C4-2B (cell line): ENCODE results near the gene TLK2.
"Not testable (repeated sequence)": the region's sequence is repeated elsewhere in the genome, so short reads cannot be mapped to it uniquely, and the experiment has no call there.

Source experiments
- H3K27ac ChIP-seq: fragments of 450-650 bp; 2 replicates; pipeline ENCODE4 v1.5.1; 2017
- CTCF ChIP-seq: fragments of 450-650 bp; conservative IDR thresholded peaks from 2 replicates; pipeline ENCODE4 v1.5.1; 2017; ENCODE audit warnings: mild to moderate bottlenecking
- ZFX ChIP-seq: fragments of 450-650 bp; IDR thresholded peaks from 2 replicates; pipeline ENCODE4 v1.6.1; 2017

The TLK2 gene

DNA sequence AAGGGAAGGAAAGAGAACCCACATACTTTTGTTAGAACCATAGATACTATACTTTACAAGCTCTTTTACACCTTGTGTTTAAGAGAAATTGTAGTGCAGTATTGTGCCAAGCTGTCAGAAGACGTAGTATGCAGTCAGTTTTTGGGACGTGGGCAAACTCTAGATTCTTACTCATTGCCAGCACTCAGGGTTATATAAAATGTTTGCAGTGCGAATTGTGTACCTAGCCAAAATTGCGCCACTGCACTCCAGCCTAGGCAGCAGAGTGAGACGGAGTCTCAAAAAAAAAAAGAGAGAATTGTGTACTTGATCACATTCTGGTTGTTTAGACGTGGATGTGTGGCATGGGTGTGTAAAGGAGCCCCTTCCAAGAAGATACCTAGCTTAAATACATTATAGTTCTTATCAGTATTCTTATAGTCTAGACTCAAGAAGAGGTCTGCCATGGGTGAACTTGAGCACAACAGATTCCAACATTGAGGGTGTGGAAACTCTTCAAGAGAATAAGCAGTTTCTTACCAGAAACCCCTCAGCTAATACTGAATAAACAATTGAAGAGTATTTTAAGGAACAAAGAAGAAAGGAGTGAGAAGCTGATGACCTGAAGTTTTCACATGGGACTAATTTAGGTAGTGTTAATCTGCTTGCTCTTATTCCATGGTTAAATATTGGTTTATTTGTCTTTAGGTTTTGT, 121.5 kb downstream of the TLK2 start:
- TF ChIP-seq CTCF: no peak

DNA sequence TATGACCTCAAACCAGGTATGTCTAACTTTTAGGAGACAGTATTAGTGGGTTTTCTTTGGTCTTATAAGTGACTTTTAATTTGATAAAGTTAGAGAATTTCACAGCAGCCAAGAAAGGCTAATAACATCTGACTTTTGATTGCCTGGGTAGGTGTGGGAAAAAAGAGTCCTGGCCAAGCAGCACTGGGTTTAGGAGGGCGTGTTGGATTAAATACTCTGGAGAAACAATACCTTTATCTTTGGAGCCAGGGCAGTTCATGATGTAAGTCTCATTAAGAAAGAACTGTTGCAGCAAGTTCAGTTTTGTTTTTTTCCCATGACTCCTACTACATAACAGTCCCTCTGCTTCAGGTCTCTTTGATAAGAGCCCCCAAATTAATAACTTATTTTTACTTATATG, 122.2 kb downstream of the TLK2 start:
- no peak for TF ChIP-seq ZFX
- TF ChIP-seq CTCF: no peak
- H3K27ac ChIP-seq: no peak overlapping the region

More for the DNA sequence above, 121.5 kb downstream of the TLK2 start:
- no peak overlapping the region for H3K27ac ChIP-seq

DNA sequence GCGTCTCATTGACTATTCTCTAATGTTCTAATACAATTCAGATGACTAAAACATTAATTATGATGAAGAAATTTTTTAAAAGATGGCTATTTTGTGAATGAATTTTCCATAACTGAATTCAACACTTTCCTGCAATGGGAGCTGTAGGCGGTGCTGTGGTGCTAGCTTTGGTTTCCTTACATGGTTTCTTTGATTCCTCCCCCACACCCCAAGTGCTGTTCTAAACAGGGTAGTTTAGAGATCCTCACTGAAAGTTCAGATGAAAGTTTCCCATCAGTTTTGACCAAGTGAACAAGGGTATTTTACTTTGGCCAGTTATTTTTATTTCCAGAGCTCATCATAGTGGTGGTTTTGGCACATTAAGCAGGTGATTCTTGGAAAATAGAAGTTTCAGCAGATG, 122.8 kb downstream of the TLK2 start:
- no peak overlapping the region for H3K27ac ChIP-seq
- TF ChIP-seq CTCF: no peak
- TF ChIP-seq ZFX: no peak

GRCh38 chr17:62603783-62604182, 125.2 kb downstream of the TLK2 start:
- H3K27ac ChIP-seq: not testable (repeated sequence)

DNA sequence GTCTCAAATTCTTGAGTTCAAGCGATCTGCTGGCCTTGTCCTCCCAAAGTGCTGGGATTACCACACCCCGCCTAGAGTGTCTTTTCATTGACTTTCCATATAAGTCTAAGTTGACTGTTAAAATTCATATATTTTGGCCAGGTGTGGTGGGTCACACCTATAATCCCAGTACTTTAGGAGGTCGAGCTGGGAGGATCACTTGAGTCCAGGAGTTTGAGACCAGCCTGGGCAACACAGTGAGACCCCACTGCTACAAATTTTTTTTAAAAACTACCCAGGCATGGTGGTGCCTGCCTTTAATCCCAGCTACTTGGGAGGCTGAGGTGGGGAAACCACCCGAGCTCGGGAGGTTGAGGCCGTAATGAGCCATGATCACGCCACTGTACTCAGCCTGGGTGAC, 127.0 kb downstream of the TLK2 start:
- TF ChIP-seq ZFX (no peak), CTCF (no peak)

GRCh38 chr17:62611292-62611691, 132.7 kb downstream of the TLK2 start:
- H3K27ac ChIP-seq: no peak overlapping the region
- TF ChIP-seq ZFX (no peak), CTCF (no peak)

More for the DNA sequence above, 127.0 kb downstream of the TLK2 start:
- H3K27ac ChIP-seq: no peak overlapping the region

DNA sequence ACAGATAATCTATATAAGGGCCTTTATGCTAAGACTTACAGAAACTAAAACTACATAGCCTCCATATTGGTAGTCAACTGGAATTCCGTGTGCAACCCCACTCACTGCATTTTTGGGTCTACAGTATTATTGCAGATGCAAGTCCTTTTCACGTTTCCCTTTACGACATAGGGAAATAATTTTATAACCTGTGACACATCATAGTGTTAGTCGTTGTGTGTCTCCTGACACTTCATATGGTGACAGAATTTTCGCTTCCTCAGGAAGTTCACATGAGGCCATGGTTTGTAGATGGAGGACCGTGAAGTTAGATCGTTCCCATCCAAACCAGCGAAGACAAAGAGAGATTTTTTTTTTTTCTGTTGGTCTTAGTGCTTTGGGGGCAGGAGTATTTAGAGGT, 133.1 kb downstream of the TLK2 start:
- no peak for TF ChIP-seq CTCF
- no peak for TF ChIP-seq ZFX
- H3K27ac ChIP-seq: no peak overlapping the region

DNA sequence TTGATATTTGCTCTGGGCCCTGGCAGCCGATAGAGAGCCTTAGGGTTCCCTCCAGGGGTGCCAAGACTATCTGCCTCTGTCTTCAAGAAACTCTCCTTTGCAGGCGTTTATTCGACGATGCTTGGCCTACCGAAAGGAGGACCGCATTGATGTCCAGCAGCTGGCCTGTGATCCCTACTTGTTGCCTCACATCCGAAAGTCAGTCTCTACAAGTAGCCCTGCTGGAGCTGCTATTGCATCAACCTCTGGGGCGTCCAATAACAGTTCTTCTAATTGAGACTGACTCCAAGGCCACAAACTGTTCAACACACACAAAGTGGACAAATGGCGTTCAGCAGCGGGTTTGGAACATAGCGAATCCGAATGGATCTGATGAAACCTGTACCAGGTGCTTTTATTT, 133.7 kb downstream of the TLK2 start:
- not testable (repeated sequence) for H3K27ac ChIP-seq

GRCh38 chr17:62613095-62613494, 134.5 kb downstream of the TLK2 start:
- H3K27ac ChIP-seq: not testable (repeated sequence)
